Mesenchymal stem cell (in vitro differentiated cells and primary cell): ENCODE results near the gene CACNA1S.

Experiments used
- DNase-seq: peaks from one replicate; pipeline ENCODE4 v3.0.0-alpha.2; 2013
- H2AFZ ChIP-seq: one replicate; pipeline ENCODE4 v1.6.1; 2013; ENCODE audit warnings: low read depth, mild to moderate bottlenecking, control low read depth, inconsistent platforms, low read length, moderate library complexity
- H2AK5ac ChIP-seq: 2 replicates; pipeline ENCODE4 v1.6.1; 2013; ENCODE audit warnings: low read length, moderate library complexity, mild to moderate bottlenecking, inconsistent platforms; ENCODE audit not compliant: severe bottlenecking
- H2BK120ac ChIP-seq: one replicate; pipeline ENCODE4 v1.6.1; 2013; ENCODE audit warnings: low read depth, mild to moderate bottlenecking, inconsistent platforms, low read length, moderate library complexity
- H2BK12ac ChIP-seq, 2 experiments: one replicate each; pipeline ENCODE4 v1.6.1; 2013; ENCODE audit warnings: inconsistent platforms in 2 of 2, low read length in 2 of 2, mild to moderate bottlenecking in 2 of 2, moderate library complexity in 2 of 2, control low read depth in 1 of 2
- H2BK15ac ChIP-seq: one replicate; pipeline ENCODE4 v1.6.1; 2013; ENCODE audit warnings: mild to moderate bottlenecking, low read depth, inconsistent platforms; ENCODE audit not compliant: poor library complexity, severe bottlenecking
- H2BK5ac ChIP-seq: 2 replicates; pipeline ENCODE4 v1.6.1; 2013; ENCODE audit warnings: low read depth, mild to moderate bottlenecking, low read length, control low read depth, inconsistent platforms; ENCODE audit not compliant: poor library complexity, severe bottlenecking
- H3K14ac ChIP-seq, 2 experiments: one replicate each; pipeline ENCODE4 v1.6.1; 2013; ENCODE audit warnings: inconsistent platforms in 2 of 2, low read length in 2 of 2, control low read depth in 1 of 2, mild to moderate bottlenecking in 1 of 2, moderate library complexity in 1 of 2
- H3K18ac ChIP-seq, 2 experiments: one replicate each; pipeline ENCODE4 v1.6.1; 2013; ENCODE audit warnings: inconsistent platforms in 2 of 2, low read length in 2 of 2, control low read depth in 1 of 2, low read depth in 1 of 2, mild to moderate bottlenecking in 1 of 2
- H3K23ac ChIP-seq, 2 experiments: one replicate each; pipeline ENCODE4 v1.6.1; 2013; ENCODE audit warnings: inconsistent platforms in 2 of 2, low read length in 2 of 2, mild to moderate bottlenecking in 2 of 2, moderate library complexity in 2 of 2, control low read depth in 1 of 2
- H3K27ac ChIP-seq: 2 replicates; pipeline ENCODE4 v1.5.1; 2013; ENCODE audit warnings: mild to moderate bottlenecking, moderate library complexity, low read length, control low read depth, inconsistent platforms; ENCODE audit not compliant: poor library complexity, severe bottlenecking
- H3K27me3 ChIP-seq, 2 experiments: 2 replicates each; pipeline versions ENCODE4 v1.6.1 to v1.7.0; 2013; ENCODE audit warnings: low read length in 2 of 2, mild to moderate bottlenecking in 2 of 2, moderate library complexity in 2 of 2, control low read depth in 1 of 2, inconsistent platforms in 1 of 2; ENCODE audit not compliant: control insufficient read depth in 1 of 2, insufficient read depth in 1 of 2
- H3K36me3 ChIP-seq, 2 experiments: 2 replicates each; pipeline versions ENCODE4 v1.6.1 to v1.7.0; 2013; ENCODE audit warnings: low read length in 2 of 2, control low read depth in 1 of 2, inconsistent platforms in 1 of 2, low read depth in 1 of 2, mild to moderate bottlenecking in 1 of 2; ENCODE audit not compliant: insufficient read depth in 2 of 2, control insufficient read depth in 1 of 2
- H3K4ac ChIP-seq, 2 experiments: one replicate each; pipeline ENCODE4 v1.6.1; 2013; ENCODE audit warnings: inconsistent platforms in 2 of 2, low read length in 2 of 2, mild to moderate bottlenecking in 2 of 2, moderate library complexity in 2 of 2, control low read depth in 1 of 2, low read depth in 1 of 2
- H3K4me1 ChIP-seq: 2 replicates; pipeline ENCODE4 v1.6.1; 2013; ENCODE audit warnings: low read depth, low read length, control low read depth; ENCODE audit not compliant: control insufficient read depth, insufficient read depth
- H3K4me2 ChIP-seq: 2 replicates; pipeline ENCODE4 v1.6.1; 2013; ENCODE audit warnings: low read length, mild to moderate bottlenecking, inconsistent platforms; ENCODE audit not compliant: poor library complexity, severe bottlenecking
- H3K4me3 ChIP-seq, 2 experiments: 2 replicates each; pipeline versions ENCODE4 v1.5.1 to v1.7.0; 2013; ENCODE audit warnings: low read length in 2 of 2, mild to moderate bottlenecking in 2 of 2, control low read depth in 1 of 2, low read depth in 1 of 2; ENCODE audit not compliant: insufficient read depth in 1 of 2
- H3K79me1 ChIP-seq: replicated peaks from 2 replicates; pipeline ENCODE4 v1.6.1; 2013; ENCODE audit warnings: mild to moderate bottlenecking, control low read depth, low read length, inconsistent platforms; ENCODE audit not compliant: poor library complexity, severe bottlenecking
- H3K9ac ChIP-seq: 2 replicates; pipeline ENCODE4 v1.7.0; 2013; ENCODE audit warnings: mild to moderate bottlenecking, low read length, moderate library complexity
- H3K9me3 ChIP-seq: 2 replicates; pipeline ENCODE4 v1.7.0; 2013; ENCODE audit warnings: mild to moderate bottlenecking, low read length; ENCODE audit not compliant: control insufficient read depth
- H4K8ac ChIP-seq: one replicate; pipeline ENCODE4 v1.6.1; 2013; ENCODE audit warnings: inconsistent platforms, mild to moderate bottlenecking, low read length, moderate library complexity
- H4K91ac ChIP-seq: one replicate; pipeline ENCODE4 v1.6.1; 2013; ENCODE audit warnings: mild to moderate bottlenecking, low read length, inconsistent platforms
- WGBS: methylation state at CpG from one replicate; pipeline ENCODE4 v1.1.7; 2013; ENCODE audit warnings: mixed read lengths; 5-methylcytosine and 5-hydroxymethylcytosine counted together

The CACNA1S gene

GRCh38 chr1:201155354-201155753 is 43.1 kb upstream of the CACNA1S start:
- Histone ChIP-seq H3K14ac (no peak overlapping the region), H4K8ac (no peak overlapping the region), H3K4ac (no peak overlapping the region), H2AK5ac (no peak overlapping the region), H4K91ac (no peak overlapping the region), H2BK15ac (no peak overlapping the region), H3K9me3 (no peaks in the 10 kb centered on the region), H3K4me2 (no peak overlapping the region), H2BK120ac (no peak overlapping the region), H2AFZ (no peak overlapping the region), H3K79me1 (peaks cover 24% of the 10 kb centered on the region), H3K27me3 (peaks cover 17 to 23% of the 10 kb centered on the region in 2 experiments), H3K4me3 (no peak overlapping the region), H2BK12ac (no peak overlapping the region), H3K4me1 (peaks cover 6% of the 10 kb centered on the region), H3K18ac (no peak overlapping the region), H2BK5ac (no peak overlapping the region), H3K36me3 (peaks cover 12 to 18% of the 10 kb centered on the region in 2 experiments), H3K27ac (no peak overlapping the region), H3K23ac (no peak overlapping the region), H3K9ac (no peak overlapping the region)
- no peak for DNase-seq
- no CpG with 5 or more reads among the region's 2 CpGs for WGBS

- H2BK12ac ChIP-seq, result peak within 1 kb of the TSS in 1 of 2 experiments; percentile 55
- H2BK5ac ChIP-seq, result no peak within 1 kb of the TSS
- H2AFZ ChIP-seq, result peak within 1 kb of the TSS; percentile 79
- H3K79me1 ChIP-seq, result peaks cover 26% of the 10 kb centered on the region
- peak within 1 kb of the TSS; percentile 74 for H3K4me2 ChIP-seq
- WGBS, result 17% methylated on average over 27 of the region's 31 CpGs
- peaks cover 6% of the 10 kb centered on the region for H3K4me1 ChIP-seq
- H4K8ac ChIP-seq, result peak within 1 kb of the TSS; percentile 92
- peaks cover 17 to 18% of the 10 kb centered on the region in 2 experiments for H3K27me3 ChIP-seq
- peak within 1 kb of the TSS; percentile 76 to 95 for H3K4me3 ChIP-seq
- H2BK15ac ChIP-seq, result peak within 1 kb of the TSS; percentile 21
- peak within 1 kb of the TSS; percentile 72 to 97 for H3K18ac ChIP-seq
- no peak within 1 kb of the TSS for H2AK5ac ChIP-seq
- no peaks in the 10 kb centered on the region for H3K9me3 ChIP-seq
- no peak within 1 kb of the TSS for H3K27ac ChIP-seq
- H3K4ac ChIP-seq, result peak within 1 kb of the TSS; percentile 24 to 46
- H4K91ac ChIP-seq, result peak within 1 kb of the TSS; percentile 3
- DNase-seq, result peak; percentile 91
- H3K23ac ChIP-seq, result no peak within 1 kb of the TSS
- H2BK120ac ChIP-seq, result peak within 1 kb of the TSS; percentile 35
- H3K36me3 ChIP-seq, result peaks cover 17 to 26% of the 10 kb centered on the region in 2 experiments
- peak within 1 kb of the TSS in 1 of 2 experiments; percentile 99 for H3K14ac ChIP-seq
- H3K9ac ChIP-seq, result peak within 1 kb of the TSS; percentile 94
These were observed 42.4 kb upstream of the CACNA1S start, which contains the start of gene TMEM9 for GRCh38 chr1:201154389-201155165. Gene TMEM9, minus strand, starts transcription at chr1:201154474. Its CDS starts 551 bp downstream, at chr1:201153923.

- peak overlapping the region; percentile 79 for H2AFZ ChIP-seq
- DNase-seq, result no peak
- H3K4me2 ChIP-seq, result peak overlapping the region; percentile 74
- peaks cover 30% of the 10 kb centered on the region for H3K79me1 ChIP-seq
- H3K14ac ChIP-seq, result peak overlapping the region in 1 of 2 experiments; percentile 99
- H4K8ac ChIP-seq, result peak overlapping the region; percentile 92
- H3K9ac ChIP-seq, result peak overlapping the region; percentile 94
- peak overlapping the region; percentile 72 to 97 for H3K18ac ChIP-seq
- peaks cover 17 to 18% of the 10 kb centered on the region in 2 experiments for H3K27me3 ChIP-seq
- H2BK120ac ChIP-seq, result peak overlapping the region; percentile 35
- peak overlapping the region; percentile 1 for H4K91ac ChIP-seq
- peaks cover 6% of the 10 kb centered on the region for H3K4me1 ChIP-seq
- peaks cover 23 to 34% of the 10 kb centered on the region in 2 experiments for H3K36me3 ChIP-seq
- H3K9me3 ChIP-seq, result no peaks in the 10 kb centered on the region
- H3K27ac ChIP-seq, result no peak overlapping the region
- H3K4me3 ChIP-seq, result peak overlapping the region; percentile 76 to 95
- peak overlapping the region; percentile 24 to 46 for H3K4ac ChIP-seq
- no peak overlapping the region for H3K23ac ChIP-seq
- no peak overlapping the region for H2AK5ac ChIP-seq
- H2BK5ac ChIP-seq, result no peak overlapping the region
- H2BK15ac ChIP-seq, result no peak overlapping the region
- 2% methylated on average over 34 of the region's 37 CpGs for WGBS
- H2BK12ac ChIP-seq, result peak overlapping the region in 1 of 2 experiments; percentile 55
These were observed 41.5 kb upstream of the CACNA1S start for GRCh38 chr1:201153474-201154388.
